HG03280 (cell line): Measurements from ENCODE around the gene TAF4B.
A peak's percentile ranks its signal among the peaks of the same experiment; 100 is the strongest.

ENCODE experiments used
- ATAC-seq: cut with Tn5 transposase; IDR thresholded peaks from one replicate; pipeline ENCODE4 v1.9.1; 2021; ENCODE audit warnings: mild to moderate bottlenecking, moderate library complexity; ENCODE audit not compliant: unreplicated experiment

Gene TAF4B

DNA sequence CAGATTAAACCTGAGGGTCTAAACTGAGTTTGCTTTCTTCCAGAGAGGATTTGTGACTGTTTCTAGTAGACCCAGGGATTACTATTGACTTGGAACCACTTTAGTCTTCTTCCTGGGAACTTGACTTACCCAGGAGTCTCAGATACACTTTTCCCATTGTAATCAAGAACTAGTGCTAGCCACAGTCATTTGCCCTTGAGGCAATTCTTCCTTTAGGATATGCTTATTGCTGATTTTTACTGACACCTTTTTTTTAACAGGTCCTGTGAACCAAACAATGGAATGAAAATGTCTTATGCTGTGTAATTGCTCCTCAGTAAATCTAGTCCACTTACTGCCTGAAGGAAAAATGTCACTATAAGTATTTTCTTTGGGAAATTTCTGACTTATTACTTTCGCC lies 78.3 kb downstream of the TAF4B start:
- no peak for ATAC-seq

DNA sequence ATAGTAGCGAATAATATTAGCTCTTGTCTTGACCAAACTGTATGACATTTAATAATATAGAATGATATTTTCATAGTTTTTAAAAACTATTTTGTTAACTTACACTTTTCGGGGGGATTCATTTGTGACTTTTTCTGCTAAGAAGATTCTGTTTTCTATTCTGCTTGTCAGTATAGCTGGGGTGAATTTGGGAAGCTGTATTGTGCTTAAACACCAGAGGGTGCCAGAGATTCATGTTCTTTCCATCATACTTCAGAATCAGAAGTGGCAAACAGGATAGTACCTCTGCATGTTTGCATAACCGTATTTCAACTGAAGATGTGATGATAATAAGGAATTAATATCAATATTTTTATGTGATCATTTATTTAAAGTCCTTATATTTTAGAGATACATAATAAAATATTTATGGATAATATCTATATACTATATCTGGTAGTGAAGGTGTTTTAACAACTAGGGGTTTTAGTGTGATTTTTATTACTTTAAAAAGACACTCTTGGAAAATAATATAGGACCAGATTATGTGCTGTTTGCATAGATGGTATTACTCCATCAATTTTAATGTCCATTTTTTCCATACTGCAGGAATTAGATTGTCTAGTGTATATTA lies 81.0 kb downstream of the TAF4B start:
- ATAC-seq = peak; percentile 64

DNA sequence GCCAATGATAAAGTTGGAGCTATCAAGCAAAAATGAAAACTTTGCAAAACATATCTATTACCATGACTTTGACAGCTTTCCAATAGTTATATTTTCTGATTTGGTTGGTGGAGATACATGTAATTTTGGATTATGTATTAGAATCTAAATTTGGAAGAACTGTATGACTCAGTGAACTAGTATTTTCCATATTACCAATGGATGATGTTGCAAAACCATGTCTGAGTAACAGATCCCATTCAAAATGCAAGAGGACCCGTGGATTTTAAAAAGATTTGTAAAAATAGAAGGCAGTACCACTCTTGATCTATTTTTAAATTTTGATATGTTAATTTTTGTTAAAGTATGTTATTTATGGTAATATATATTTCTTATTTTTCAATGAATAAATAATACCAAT lies 83.0 kb downstream of the TAF4B start:
- ATAC-seq = no peak

DNA sequence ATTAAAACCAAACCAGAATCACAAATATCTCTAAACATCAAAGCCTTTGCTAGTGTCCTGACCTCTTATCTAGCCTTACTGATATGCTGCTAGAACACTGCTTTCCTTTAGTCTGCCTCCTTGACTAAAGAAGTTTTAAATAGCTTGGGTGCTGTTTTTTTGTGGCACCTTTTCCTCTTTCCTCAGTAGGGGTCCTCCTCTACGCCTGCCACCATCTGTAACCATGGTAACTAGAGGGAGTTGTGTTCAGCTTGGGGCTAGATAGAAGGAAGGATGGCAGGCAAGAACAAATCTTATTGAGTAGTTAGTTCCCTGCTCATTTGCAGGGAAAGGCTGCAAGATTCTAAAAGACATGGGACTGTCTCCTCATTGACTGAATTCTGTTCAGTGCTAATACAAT lies 86.0 kb downstream of the TAF4B start:
- no peak for ATAC-seq

DNA sequence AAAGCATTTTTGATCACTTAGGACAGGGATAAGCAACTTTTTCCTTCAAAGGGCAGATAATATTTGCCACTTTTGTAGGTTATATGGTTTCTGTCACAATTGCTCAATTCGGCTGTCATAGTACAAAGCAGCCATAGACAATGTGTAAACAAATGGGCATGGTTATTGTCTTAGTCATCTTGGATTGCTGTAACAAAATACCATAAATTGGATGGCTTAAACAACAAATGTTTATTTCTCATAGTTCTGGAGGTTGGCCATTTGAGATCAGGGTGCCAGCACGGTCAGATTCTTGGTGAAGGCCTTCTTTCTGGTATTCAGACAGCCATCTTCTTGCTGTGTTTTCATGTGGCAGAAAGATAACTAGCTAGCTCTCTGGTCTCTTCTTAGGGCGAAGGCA lies 91.2 kb downstream of the TAF4B start:
- no peak for ATAC-seq

DNA sequence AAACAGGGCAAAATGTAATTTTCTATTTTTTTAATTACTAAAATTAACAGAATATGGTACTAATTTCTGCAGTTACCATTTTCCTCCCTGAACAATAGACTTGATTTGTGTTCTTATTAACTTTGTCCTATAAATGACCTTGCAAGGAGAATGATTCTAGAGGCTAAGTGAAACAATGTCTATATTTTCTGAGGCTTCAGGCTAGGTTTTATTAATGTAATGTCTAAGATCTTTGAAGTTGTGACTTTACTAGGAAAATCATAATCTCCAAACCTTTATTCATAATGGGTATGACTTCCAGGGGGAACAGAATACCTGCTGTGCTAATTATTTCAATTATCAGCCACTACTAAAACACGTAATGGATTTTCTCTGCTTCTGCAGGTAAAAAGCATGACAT lies 94.4 kb downstream of the TAF4B start:
- no peak for ATAC-seq

DNA sequence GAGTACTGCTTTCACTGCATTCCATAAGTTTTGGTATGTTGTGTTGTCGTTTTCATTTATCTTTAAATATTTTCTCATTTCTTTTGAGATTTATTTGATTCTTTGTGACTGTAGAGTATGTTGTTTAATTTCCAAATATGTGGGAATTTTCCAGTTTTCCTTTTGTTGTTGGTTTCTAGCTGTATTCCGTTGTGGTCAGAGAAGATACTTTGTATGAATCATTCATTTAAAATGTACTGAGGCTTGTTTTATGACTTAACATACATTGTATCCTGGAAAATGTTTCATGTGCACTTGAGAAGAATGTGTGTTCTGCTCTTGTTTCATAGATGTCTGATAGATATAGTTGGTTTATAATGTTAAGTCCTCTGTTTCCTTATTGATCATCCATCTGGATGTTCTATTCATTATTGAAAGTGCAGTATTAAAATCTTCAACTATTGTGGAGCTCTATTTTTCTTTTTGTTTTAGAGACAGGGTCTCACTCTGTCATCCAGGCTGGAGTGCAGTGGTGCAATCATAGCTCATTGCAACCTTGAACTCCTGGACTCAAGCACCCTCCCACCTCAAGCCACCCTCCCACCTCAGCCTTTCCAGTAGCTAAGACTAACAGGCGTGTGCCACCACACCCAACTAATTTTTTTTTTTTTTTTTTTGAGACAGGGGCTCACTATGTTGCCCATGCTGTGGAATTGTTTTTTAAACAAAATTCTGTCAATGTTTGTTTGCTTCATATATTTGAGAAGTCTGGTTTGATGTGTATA lies 96.8 kb downstream of the TAF4B start:
- ATAC-seq = no peak

DNA sequence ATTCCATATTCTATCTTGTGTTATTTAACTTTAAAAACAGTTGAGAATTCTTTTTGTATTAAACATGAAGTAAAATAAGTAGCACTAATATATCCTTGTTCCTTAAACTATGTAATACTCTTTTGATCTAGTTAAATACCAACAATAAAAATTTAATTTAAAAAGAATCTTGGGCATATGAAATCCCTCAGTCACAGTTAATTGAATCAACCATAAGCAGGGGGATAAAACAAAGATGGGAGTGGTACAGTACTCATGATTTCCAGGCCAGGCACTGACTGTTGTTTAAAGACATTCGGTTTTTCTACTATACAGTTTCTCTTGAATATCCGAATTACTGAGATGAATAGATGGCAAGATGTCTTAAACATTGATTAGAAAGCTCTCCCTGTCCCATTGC lies 99.5 kb downstream of the TAF4B start:
- ATAC-seq = no peak

DNA sequence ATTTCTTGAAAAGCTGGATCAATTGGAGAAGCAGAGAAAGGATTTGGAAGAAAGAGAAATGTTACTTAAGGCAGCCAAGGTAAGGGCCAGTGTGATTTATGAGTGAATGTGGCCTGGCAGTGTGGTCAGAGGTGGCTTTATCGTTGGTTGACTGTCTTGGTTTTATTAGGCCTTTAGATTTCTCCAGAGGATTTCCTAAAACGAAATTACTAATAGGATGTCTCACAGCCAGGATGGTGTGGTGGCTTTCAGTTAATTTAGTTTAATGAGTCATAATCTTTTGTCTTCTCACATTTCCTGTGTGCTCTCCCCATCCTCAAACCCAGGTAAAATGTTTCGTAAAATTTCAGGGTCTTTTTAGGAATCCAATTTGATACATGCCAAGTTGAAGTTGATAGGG lies 100.8 kb downstream of the TAF4B start:
- no peak for ATAC-seq

DNA sequence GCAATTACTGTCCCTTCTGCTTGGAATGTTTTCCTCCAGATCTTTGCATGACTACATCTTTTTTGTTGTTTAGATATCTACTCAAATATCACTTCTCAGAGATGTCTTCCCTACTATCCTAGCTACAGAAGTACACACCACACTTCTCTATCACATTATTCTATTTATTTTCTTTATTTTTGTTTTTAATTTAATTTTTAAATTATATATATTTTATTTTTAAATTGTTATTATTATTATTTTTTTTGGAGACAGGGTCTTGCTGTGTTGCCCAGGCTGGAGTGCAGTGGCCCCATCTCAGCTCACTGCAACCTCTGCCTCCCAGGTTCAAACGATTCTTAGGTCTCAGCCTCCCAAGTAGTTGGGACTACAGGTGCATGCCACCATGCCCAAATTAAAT lies 106.7 kb downstream of the TAF4B start:
- no peak for ATAC-seq

DNA sequence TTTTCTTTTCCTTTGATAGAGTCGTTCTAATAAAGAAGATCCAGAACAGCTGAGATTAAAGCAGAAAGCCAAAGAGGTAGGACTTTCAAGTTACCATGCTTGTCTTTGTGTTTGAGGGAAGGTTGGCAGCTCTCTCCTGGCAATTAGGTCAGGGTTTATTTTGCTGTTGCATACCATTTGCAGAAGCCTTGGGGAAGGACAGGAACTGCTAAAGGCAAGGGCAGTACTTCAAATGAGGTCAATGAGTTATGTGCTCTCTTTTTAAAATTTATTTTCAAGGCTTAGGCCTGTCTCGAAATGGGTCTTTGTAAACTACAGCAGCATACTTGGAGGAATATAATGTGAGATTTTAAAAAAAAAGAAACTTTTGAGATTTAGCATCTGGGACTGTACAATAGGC lies 108.9 kb downstream of the TAF4B start:
- ATAC-seq = no peak

DNA sequence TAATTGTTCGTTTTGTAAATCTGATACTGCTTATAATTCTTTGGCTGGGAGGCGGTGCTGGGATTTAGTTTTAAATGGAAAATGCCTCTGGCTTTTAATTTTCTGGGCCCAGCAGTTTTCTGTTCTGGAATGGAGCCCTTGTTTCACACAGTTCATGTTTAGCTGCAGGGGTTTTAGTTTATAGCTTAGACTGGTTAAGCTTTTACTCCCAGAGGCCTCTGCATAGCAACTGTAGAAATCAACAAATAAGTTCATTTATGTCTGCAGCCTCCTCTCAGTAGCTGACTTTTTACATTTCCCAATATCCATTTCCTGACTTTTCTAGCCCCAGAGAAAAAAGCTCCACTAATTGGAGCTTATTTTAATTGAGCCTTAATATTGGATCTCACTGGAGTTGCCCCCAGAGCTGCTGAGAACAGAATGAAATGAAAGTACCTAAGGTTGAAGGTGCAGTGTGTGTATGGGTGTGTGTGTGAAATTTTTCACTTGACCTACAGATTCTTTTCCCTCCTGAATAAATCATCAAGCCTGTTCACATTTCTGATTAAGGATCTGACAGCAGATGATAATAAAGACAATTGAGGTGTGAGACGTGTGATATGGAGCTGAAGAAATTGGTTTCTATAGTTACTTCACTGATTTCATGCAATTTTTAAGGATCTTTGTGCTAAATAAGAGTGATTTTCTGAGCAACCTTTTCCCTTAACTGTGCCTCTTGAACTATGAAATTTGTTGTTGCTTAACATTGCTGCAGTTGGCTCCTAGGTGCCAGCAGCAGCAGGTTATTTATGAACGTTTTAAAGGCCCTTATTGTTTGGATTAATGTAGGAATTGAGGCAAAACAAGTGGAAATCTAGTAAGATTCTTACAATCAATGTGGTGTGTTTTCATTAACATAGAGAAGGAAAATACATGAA lies 109.6 kb downstream of the TAF4B start:
- ATAC-seq = no peak

DNA sequence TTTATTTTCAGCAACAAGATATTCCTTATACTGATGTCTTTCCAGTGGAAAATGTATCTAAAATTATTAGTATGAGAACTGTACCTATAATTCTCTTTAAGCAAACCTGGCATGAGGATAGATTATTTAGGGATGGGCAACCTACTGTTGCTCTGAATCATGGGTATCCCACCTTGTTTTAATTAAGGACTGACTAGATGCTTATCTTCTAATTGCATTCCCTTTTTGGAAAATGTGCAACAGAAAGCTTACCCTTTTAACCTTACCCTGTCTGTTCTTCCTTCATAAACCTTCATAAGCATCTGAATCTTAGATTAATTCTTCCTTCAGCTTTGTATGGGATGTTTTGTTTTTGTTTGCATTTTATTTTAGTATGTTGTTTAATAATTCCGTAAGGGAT lies 110.3 kb downstream of the TAF4B start:
- no peak for ATAC-seq

DNA sequence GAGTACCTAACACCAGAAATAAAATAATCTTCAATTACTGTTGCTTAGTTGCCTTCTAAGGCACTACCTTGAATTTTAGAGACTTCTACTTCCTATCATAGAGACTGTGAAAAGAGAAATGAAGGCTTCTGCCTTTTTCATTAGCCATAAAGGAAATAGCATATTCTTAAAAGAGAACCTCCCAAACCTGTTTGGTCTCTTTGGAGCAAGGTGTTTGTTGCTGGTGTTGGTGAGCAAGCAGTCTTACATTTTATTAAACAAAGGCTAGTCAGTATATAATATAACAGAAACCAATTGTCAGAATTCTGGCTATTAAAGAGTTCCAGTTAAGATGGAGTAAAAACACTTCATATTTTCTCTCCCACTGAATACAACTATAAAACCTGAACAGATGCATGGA lies 116.4 kb downstream of the TAF4B start:
- ATAC-seq = no peak

DNA sequence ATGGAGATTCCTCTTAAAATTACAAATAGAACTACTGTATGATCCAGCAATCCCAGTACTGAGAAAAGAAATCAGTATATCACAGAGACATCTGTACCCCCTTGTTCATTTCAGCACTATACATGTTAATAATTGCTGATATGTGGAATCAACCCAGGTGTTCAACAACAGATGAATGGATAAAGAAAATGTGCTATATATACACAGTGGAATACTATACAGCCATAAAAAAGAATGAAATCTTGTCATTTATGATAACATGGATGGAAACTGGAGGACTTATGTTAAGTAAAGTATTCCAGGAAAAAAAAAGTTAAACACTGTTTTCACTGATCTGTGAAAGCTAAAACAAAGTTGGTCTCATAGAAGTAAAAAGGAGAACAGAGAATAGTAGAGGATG lies 124.7 kb downstream of the TAF4B start:
- no peak for ATAC-seq

DNA sequence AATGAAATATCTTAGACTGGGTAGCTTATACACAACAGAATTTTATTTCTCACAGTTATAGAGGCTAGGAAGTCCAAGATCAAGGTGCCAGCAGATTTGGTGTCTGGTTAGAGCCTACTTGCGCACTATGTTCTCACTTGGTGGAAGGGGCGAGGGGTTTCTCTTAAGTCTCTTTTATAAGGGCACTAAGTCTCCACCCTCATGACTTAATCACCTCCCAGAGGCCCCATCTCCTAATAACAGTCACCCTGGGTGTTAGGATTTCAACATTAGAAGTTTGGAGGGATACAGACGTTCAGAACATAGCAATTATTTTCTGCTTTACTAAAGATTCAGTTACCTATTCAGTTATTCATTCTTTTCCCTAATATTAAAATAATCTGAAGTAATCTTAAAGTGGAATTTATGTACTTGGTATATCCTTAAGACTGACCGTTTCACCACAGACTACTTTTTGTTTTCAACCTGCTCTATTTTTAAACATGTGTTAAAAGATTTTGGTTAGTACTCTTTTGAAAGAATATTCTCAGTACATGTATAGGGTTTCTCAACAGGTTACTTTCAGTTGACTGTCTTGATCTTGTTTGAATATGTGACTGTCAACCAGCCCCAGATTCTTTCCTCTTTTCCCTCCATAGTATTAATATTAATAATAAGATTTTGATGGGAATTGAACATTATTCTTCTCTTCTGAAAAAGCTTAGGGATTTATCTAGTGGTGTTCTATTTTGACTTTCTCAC lies 130.0 kb downstream of the TAF4B start:
- no peak for ATAC-seq

DNA sequence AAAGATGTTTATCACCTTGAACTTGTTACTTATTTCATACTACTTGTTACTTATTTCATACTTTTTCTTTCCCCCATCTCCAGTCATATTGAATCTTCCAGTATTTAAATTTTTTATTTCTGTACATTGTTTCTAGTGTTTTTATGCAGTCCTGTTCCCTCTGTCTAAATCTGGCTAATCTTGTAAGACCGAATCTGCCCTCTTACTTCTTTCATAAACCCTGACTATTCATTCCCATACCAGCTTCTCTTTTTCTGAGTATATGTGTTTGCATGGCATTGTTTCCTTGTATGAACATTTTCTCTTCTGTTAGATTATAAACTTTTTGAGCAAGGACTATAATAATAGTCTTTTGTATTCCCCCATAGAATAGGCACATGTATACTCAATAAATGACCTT lies 131.7 kb downstream of the TAF4B start:
- no peak for ATAC-seq

DNA sequence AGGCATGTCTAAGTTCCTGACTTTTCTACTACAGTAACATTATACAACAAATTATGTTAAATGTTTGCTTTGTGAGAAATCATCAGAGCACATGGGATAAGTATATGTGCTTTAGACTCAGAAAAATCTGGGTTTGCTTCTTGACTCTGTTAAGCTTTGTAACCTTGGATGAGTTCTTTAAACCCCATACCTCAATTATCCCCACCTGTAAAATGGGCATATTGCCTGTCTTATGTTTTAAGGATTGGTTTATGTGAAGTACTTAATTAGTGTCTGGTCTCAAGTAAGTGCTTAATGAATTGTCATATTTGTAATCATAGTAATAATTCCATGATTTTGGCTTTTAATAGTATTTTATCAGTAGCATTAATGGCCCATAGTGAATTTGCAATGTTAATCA lies 135.8 kb downstream of the TAF4B start:
- no peak for ATAC-seq

DNA sequence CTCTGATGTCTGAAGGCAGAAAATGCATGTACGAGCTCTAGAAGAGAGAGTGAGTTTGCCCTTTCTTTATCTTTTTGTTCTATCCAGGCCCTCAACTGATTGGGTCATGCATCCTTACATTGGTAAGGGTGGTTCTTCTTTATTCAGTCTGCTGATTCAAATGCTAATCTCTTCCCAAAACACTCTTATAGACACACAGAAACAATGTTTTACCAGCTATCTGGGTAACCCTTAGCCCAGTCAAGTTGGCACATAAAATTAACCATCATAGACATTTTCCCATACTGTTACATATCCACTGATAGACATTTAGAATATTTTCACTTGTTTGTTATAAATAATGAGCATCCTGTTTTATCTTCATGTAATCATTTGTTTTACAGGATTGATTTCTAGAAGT lies 141.2 kb downstream of the TAF4B start:
- ATAC-seq = no peak

DNA sequence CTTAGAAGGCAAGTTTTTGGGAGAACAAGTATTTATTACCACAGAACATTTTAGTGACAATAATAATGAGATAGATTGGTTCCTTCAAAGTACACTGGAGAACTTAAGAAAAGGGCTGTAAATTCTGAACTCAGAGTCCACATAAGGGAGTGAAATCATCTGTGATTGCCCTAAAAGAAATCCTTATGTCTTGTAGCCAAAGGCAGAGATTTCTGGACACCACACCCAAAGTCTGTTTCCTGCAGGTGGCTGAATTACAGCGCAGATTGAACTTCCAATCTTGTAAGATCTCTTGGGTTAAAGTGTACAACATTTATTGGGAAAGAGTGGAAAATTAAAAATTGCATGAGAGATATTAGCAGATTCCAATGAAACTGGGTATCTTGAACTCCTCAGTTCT lies 143.8 kb downstream of the TAF4B start:
- no peak for ATAC-seq

DNA sequence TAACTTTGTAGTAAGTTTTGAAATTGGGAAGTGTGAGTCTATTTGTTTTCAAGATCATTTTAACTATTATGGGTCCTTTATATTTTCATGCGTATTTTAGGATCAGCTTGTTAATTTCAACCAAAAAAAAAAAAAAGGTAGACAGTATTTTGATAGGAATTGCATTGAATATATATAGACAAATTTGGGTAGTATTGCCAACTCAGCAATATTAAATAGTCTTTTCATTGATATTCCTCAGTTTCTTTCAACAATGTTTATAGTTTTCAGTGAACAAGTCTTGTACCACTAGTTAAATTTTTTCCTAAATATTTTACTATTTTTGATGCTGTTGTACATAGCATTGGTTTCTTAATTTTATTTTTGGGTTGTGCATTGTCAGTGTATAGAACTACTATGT lies 149.9 kb downstream of the TAF4B start:
- ATAC-seq = no peak
